NCI-H146 treated with DMSO at 0.1 percent for 48 hours (cell line): ENCODE results near the gene NECAB3.
"Not testable (repeated sequence)": the region's sequence is repeated elsewhere in the genome, so short reads cannot be mapped to it uniquely, and the experiment has no call there.

Experiments used
- DNase-seq: peaks from one replicate; lab custom pipeline; 2025; ENCODE audit not compliant: unreplicated experiment; lab: John Stamatoyannopoulos, UW

NECAB3 gene, protein sequence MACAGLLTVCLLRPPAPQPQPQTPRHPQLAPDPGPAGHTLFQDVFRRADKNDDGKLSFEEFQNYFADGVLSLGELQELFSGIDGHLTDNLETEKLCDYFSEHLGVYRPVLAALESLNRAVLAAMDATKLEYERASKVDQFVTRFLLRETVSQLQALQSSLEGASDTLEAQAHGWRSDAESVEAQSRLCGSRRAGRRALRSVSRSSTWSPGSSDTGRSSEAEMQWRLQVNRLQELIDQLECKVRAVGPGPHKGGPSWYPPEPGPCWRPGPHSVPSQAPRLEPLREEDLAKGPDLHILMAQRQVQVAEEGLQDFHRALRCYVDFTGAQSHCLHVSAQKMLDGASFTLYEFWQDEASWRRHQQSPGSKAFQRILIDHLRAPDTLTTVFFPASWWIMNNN

DNA sequence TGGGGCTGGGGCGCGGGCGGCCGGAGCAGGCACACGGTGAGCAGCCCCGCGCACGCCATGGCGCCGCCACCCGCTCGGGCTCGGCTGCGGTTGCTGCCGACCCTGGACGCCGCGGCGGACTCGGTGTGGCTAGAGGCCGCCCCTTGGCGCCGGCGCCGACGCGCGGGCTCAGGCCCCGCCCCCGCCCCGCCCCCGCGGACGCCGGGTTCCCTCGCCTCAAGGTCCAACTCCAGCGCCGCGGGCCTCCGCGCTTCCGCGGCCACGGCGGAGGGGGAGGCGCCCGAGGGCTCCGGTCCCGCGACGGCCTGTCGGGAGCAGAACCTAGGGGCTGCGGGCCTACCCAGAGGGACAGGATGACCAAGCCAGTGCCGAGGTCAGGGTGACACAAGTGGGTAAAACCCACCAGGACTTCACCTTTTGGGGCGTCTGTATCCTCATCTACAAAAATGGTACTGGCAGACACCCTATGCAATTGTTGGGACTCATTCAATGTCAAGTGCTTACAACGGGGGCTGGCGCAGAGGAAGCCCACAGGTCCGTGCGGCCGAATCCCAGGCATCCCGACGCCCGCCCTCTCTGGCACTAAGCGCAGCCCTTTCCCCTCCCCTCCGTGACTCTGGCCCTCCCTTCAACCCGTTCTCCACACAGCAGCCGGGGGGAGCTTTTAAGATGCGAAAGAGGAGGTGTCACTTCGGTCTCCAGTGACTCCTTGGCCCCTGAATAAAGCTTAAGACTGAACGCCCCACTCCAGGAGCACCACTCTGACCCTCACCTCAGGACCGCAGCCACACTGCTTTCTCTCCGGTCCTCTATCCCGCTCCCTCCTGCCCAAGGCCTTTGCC lies at the start of gene NECAB3:
NECAB3 (minus strand) TSS at position 135 of the 842 bp plus-strand sequence; CDS start at position 59, 76 bp downstream.
- peak; percentile 54 for DNase-seq

DNA sequence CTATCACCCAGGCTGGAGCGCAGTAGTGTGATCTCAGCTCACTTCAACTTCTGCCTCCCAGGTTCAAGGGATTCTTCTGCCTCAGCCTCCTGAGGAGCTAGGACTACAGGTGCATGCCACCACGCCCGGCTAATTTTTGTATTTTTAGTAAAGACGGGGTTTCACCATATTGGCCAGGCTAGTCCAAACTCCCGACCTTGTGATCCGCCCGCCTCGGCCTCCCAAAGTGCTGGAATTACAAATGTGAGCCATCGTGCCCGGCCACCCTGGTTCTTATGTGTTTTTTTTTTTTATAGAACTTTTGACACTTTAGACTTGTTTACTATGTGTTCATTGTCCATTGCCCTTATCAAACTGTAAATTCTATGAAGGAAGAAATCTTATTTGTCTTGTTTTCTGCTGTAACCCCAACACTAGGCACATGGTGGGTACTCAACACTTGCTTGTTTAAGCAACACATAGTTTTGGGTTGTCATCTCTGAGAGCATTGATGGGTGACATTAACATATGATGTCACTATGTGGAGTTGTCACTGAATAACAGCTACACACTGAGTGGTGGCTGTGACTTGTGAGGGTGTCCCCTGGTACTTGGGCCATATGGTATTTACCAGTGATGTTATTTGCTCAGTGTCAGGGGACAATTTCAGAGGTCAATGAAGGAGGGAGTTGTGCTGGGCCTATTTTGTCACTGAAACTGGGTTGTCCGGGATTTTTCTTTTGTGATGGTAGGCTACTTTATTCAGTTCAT lies 47.3 kb upstream of the NECAB3 start:
- no peak for DNase-seq

DNA sequence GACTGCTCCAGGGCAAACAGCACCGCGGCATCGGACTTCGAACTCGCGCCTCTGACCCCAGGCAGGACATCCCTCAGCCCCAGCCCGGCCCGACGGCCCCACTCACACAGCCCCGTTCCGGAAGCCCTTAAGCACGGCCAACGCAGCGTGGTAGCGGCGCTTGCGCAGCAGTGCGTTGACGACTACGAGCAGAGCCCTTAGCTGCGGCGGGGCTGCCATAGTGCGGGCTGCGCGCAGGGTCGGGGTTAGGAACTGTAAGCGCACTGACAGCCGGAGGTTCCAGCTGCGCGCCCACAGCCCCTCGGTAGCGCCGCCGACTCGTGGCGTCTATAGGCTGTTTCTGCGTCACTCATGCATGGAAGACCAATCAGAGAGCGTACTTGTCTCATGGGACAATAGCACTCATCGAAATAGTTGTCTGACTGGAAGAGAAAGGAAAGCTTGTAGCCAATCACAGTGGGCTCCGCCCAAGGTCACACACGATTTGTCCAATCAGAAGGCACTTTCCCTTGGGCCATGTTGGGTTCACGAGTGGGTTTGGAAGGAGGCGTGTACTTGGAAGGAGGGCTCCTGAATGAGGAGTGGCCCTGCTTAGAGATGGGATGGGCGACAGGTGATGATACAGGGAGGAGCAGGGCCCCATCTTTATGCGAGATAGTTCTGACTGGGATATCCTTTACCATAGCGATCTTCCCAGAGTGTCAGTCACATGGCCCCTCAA lies 45.9 kb upstream of the NECAB3 start, which contains the start of gene PXMP4:
PXMP4 (minus strand) TSS at position 322 of the 721 bp plus-strand sequence; CDS start at position 219, 103 bp downstream.
- peak; percentile 99 for DNase-seq

DNA sequence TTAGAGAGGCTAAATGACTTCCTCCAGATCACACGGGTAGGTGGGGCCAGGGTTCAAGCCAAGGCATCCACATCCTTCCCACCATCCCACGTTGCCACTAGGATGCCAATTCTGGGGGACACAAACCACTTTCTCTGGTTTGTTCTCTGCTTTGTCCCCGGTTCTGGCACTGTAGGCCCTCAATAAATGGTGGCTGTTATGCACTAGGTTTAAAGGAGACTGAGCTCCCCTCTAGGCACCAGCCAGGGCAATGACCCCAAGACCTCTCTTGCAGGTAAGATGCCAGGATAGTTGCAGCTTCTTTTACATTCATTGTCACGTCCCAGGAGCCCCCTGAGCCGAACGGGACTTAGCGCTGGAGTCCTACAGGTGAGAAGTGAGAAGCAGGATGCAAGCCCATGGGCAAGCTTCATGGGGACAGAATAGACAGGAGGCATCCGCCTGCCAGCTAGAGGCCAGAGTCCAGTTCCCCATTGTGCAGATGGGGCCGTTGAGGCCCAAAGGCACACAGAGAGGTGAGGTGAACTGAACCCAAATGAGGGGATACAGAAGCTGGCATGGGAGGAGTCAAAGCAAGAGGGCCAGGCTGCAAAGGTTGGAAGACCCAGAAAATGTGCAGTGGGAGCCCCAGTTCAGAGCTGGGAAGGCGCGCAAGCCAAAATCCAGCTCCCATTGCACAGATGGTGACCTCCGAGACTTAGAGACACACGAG lies 45.2 kb upstream of the NECAB3 start:
- DNase-seq: no peak

DNA sequence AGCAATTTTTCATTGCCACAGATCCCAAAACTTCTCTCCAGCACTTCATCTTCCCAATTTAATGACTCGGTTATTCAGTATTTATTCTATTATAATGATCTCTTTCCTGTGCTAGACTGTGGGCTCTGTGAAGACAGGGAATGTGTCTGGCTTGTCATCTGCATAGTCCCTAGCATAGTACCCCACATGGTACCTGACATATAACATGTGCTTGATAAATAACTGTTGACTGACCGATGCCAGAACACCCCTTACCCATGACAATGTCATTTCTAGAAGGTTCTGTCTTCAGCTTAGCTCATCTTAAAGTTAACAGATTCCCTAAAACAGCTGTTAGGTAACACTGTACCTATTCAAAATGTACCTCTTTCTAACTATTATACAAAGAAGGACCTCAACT lies 42.3 kb upstream of the NECAB3 start:
- DNase-seq: no peak

DNA sequence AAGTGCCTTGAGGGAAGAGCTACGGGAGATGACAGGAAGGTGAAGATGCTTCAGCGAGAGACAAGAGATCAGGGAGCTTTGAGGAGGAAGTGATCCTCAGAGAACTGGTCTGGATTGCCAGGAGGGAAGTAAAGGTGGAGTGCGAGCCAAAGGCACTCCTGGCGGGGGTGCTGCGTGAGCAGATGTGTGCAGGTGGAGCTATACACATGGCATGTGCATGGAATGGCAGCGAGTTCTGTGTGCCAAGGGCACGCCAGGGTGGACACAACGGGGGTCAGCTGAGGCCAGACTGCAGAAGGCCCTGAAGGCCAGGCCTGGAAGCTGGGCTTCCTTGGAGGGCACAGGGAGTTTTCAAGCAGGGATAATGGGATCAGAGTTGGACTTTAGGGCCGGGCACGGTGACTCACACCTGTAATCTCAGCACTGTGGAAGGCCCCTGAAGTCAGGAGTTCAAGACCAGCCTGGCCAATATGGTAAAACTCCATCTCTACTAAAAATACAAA lies 39.7 kb upstream of the NECAB3 start:
- no peak for DNase-seq

DNA sequence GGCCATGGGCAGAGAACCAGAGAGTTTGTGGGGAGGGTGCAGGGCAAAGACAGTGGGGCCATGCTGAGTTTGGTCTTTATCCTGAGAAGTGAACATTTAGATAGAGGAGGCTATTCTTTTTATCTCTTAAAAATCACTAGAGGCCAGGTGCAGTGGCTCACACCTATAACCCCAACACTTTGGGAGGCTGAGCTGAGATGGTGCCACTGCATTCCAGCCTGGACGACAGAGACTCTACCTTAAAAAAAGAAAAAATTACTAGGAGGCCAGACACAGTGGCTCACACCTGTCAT lies 37.2 kb upstream of the NECAB3 start:
- DNase-seq: no peak

DNA sequence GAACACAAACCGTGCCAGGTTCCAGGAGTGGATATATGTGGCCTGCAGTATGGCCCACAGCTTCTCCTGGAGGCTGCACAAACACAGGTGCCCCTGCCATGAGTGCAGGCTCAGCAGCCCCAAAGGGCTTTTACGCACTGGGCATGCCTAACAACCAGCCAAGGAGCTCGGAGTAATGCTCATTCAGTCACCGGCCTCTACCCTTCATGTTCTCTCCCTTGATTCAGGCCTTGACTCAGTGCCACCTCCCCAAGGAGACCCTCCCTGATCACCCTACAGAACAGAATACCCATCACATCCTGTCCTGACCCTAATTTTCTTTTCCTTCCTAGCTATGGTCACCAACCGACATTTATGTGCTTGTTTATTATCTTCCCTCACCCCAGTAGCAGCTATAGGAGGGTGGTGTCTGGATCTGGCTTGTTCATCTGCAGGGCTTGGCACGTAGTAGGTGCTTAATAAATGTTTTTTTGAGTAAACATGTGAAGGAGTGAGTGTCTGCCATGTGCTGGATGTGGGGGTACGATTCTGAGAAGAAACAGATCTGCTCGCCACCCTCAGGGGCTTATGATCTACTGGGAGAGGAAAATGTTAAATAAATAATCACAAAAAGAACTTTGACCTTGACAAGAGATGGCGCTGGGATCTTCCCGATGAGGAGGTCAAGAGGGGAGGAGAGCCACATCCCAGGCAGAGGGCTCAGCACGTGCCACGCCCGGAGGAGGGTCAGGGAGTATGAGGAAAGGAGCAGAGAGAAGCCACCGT lies 36.6 kb upstream of the NECAB3 start:
- no peak for DNase-seq

DNA sequence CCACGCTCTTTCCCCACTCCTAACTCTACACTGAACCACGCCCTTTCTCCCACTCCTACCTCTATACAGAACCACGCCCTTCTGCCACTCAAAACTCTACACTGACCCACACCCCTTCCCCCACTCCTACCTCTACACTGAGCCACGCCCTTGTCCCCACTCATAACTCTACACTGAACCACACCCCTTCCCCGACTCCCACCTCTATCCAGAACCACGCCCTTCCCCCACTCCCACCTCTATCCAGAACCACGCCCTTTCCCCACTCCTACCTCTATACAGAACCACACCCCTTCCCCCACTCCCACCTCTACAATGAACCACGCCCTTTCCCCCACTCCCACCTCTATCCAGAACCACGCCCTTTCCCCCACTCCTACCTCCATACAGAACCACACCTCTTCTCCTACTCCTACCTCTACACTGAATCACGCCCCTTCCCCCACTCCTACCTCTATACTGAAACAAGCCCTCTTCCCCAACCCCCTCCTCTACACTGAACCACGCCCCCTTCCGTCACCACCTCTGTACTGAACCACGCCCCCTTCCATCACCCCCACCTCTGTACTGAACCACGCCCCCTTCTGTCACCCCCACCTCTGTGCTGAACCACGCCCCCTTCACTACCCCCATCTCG lies 35.8 kb upstream of the NECAB3 start:
- no peak for DNase-seq

DNA sequence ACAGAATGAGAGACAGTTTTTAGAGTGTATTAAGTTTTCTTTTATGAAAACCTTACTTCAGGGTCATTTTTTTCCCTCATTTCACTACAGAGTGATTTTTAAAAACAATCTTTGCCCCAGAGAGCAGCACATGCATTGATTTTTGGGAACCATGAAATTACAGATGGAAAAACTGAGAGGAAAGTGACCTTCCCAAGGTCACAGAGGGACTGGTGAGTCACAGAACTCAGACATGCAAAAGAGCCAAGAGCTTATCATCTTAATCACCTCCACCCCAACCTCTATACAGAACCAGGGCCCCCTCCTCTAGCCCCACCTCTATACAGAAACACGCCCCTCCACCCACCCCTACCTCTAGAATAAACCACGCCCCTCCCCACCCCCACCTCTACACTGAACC lies 35.2 kb upstream of the NECAB3 start:
- no peak for DNase-seq

DNA sequence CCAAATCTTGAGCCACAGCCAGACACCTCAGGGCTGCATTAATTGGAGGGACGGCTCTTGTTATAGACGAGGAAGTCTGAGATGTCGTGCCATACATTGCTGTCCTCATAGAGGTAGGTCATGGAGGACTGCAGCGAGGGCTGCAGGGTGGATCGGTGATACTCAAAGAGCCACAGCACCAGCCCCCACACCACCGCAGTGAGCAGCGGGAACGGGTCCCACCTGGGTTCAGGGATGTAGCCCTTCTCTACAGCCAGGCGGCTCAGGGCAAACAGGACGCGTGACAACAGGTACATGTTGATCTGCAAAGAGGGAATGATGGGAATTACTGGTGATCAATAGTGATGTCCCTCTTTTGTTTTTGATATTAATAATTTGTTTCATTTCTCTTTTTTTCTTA lies 33.4 kb upstream of the NECAB3 start:
- DNase-seq: no peak

DNA sequence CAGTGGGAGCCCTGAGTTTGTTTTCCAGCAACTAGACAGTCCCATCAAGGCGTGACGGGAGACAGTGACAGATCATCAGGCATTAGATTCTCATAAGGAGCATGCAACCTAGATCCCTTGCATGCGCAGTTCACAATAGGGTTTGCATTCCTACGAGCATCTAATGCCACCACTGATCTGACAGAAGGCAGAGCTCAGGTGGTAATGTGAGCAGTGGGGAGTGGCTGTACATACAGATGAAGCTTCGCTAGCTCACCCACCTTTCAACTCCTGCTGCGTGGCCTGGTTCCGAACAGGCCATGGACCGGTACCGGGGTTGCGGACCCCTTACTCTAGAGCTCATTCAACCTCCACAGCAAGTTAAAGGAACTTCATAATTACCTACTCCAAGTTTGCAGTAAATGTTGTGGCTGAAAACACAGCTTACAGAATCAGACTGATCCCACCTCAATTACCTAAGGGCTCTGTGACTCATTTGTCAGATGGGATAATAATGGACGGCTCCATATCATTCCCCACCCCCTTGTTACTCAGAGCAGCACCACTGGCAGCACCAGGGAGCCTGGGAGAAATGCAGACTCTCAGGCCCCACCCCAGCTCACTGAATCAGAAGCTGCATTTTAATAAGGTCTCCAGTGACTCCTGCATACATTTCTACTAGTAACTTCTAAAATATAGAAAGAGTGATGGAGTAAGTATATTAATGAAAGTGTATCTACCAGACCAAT lies 30.1 kb upstream of the NECAB3 start:
- DNase-seq: no peak

DNA sequence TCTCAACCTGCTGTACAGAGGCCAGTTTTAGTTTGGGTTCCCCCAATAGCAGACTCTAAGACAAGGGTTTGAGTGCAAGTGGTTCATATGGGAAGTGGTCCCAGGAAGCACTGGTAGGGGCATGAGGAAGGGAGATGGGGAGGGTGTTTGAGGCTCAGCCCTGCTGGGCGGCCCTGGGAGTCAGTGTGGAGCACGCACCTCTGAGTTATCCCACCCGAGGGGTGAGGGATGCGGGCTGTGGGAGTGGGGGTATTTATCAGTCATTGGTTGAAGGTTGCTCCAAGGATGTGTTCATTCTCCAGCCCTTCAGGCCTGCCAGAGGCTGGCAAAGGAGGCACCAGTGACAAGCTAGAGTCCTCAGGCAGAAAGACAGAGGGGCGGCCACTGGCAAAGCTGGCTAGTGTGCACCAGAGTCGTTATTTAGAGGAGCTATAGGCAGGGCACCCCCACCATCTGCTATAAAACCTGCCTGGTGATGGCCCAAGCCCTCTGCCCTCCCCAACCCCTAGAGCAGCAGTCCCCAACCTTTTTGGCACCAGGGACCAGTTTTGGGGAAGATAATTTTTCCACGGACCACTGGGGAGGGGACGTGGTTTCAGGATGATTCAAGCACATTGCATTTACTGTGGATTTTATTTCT lies 29.4 kb upstream of the NECAB3 start:
- DNase-seq: no peak

DNA sequence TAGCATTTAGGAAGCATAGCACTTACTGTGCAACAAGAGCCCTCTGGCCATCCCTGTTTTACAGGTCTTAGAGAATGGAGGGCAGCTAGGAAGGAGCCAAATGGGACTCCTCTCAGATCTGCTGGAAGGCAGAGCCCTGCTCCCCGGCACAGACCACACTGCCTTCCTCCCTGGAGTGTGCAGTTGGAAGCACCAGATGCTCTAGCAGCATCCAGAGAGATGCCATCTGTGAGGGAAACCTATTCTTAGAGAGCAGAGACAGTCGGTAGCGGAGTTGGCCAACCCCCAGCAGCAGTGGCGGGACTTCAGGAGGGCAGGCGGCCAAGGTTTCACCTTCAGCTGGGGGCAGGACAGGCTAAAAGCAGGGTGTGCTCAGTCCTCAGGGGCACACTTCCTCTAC lies 28.6 kb upstream of the NECAB3 start:
- no peak for DNase-seq

DNA sequence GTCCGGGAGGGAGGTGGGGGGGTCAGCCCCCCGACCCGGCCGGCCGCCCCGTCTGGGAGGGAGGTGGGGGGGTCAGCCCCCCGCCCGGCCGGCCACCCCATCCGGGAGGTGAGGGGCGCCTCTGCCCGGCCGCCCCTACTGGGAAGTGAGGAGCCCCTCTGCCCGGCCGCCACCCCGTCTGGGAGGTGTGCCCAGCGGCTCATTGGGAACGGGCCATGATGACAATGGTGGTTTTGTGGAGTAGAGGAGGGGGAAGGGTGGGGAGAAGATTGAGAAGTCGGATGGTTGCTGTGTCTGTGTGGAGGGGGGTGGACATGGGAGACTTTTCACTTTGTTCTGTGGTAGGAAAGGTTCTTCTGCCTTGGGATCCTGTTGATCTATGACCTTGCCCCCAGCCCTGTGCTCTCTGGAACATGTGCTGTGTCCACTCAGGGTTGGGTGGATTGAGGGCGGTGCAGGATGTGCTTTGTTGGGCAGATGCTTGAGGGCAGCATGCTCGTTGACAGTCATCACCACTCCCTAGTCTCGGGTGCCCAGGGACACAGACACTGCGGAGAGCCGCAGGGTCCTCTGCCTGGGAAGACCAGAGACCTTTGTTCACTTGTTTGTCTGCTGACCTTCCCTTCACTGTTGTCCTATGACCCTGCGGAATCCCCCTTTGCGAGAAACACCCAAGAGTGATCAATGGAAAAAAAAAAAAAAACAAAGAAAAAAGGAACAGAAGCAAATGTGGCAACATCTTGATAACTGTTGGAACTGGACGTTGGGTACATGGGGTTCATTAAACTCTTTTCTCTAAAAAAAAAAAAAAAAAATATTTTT lies 27.6 kb upstream of the NECAB3 start:
- no peak for DNase-seq

DNA sequence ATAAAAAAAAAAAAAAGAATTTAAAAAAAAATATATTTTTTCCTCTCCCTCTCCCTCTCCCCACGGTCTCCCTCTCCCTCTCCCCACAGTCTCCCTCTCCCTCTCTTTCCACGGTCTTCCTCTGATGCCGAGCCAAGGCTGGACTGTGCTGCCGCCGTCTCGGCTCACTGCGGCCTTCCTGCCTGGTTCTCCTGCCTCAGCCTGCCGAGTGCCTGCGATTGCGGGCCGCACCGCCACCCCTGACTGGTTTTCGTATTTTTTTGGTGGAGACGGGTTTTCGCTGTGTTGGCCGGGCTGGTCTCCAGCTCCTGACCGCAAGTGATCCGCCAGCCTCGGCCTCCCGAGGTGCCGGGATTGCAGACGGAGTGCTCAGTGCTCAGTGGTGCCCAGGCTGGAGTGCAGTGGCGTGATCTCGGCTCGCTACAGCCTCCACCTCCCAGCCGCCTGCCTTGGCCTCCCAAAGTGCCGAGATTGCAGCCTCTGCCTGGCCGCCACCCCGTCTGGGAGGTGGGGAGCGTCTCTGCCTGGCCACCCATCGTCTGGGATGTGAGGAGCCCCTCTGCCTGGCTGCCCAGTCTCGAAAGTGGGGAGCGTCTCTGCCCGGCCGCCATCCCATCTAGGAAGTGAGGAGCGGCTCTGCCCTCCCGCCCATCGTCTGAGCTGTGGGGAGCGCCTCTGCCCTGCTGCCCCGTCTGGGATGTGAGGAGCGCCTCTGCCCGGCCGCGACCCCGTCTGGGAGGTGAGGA lies 26.6 kb upstream of the NECAB3 start:
- DNase-seq: not testable (repeated sequence)
